Neuron (in vitro differentiated cells): ENCODE measurements around the gene PNPO.

ENCODE experiments used
- H2AFZ ChIP-seq: one replicate; pipeline ENCODE4 v1.6.1; 2013; ENCODE audit warnings: low read depth, mild to moderate bottlenecking, inconsistent platforms, low read length, moderate library complexity
- H3K27me3 ChIP-seq: one replicate; pipeline ENCODE4 v1.6.1; 2013; ENCODE audit warnings: low read length; ENCODE audit not compliant: insufficient read depth
- H3K36me3 ChIP-seq: one replicate; pipeline ENCODE4 v1.6.1; 2013; ENCODE audit warnings: low read length; ENCODE audit not compliant: insufficient read depth
- H3K4me1 ChIP-seq: one replicate; pipeline ENCODE4 v1.6.1; 2013; ENCODE audit warnings: low read length; ENCODE audit not compliant: insufficient read depth
- H3K4me3 ChIP-seq: 2 replicates; pipeline ENCODE4 v1.5.1; 2013; ENCODE audit warnings: mild to moderate bottlenecking, low read length, moderate library complexity
- H3K9me3 ChIP-seq: one replicate; pipeline ENCODE4 v1.6.1; 2013; ENCODE audit warnings: low read length

The PNPO gene

GRCh38 chr17:47941246-47942095 is at the start of gene PNPO:
TSS of gene PNPO (plus strand) at chr17:47941571. CDS start at chr17:47941676, 105 bp downstream.
- peaks cover 20% of the 10 kb centered on the region for H3K4me1 ChIP-seq

GRCh38 chr17:47894498-47895346 is 46.6 kb upstream of the PNPO start:
- Histone ChIP-seq H3K4me3 (peak overlapping the region; percentile 86), H3K36me3 (peaks cover 6% of the 10 kb centered on the region), H3K4me1 (peaks cover 21% of the 10 kb centered on the region), H2AFZ (peak overlapping the region; percentile 84), H3K27me3 (no peaks in the 10 kb centered on the region), H3K9me3 (no peaks in the 10 kb centered on the region)

More at GRCh38 chr17:47941246-47942095, at the start of gene PNPO:
- Histone ChIP-seq H3K4me3 (peak within 1 kb of the TSS; percentile 65), H2AFZ (peak within 1 kb of the TSS; percentile 85), H3K36me3 (no peaks in the 10 kb centered on the region), H3K27me3 (no peaks in the 10 kb centered on the region), H3K9me3 (no peaks in the 10 kb centered on the region)

GRCh38 chr17:47895347-47895855 is 46.0 kb upstream of the PNPO start:
- Histone ChIP-seq H3K36me3 (peaks cover 9% of the 10 kb centered on the region), H3K4me3 (peak overlapping the region; percentile 86), H3K4me1 (peaks cover 21% of the 10 kb centered on the region), H2AFZ (peak overlapping the region; percentile 84), H3K9me3 (no peaks in the 10 kb centered on the region), H3K27me3 (no peaks in the 10 kb centered on the region)

- Histone ChIP-seq H3K4me1 (peaks cover 21% of the 10 kb centered on the region), H3K27me3 (no peaks in the 10 kb centered on the region), H3K36me3 (peaks cover 9% of the 10 kb centered on the region), H2AFZ (peak within 1 kb of the TSS; percentile 84), H3K9me3 (no peaks in the 10 kb centered on the region), H3K4me3 (peak within 1 kb of the TSS; percentile 100)
Measured at GRCh38 chr17:47895856-47896671, 45.3 kb upstream of the PNPO start, which contains the start of gene SP2. TSS of gene SP2 (plus strand) at chr17:47896236. CDS start at chr17:47896287, 51 bp downstream.

- H3K9me3 ChIP-seq, result no peaks in the 10 kb centered on the region
- H3K36me3 ChIP-seq, result peaks cover 9% of the 10 kb centered on the region
- H3K27me3 ChIP-seq, result no peaks in the 10 kb centered on the region
- H2AFZ ChIP-seq, result peak overlapping the region; percentile 60
- H3K4me3 ChIP-seq, result peak overlapping the region; percentile 100
- H3K4me1 ChIP-seq, result peaks cover 26% of the 10 kb centered on the region
Measured at GRCh38 chr17:47896672-47897490, 44.5 kb upstream of the PNPO start.

- H3K4me3 ChIP-seq, result peak overlapping the region; percentile 100
- no peaks in the 10 kb centered on the region for H3K9me3 ChIP-seq
- no peak overlapping the region for H2AFZ ChIP-seq
- H3K36me3 ChIP-seq, result peaks cover 9% of the 10 kb centered on the region
- H3K27me3 ChIP-seq, result no peaks in the 10 kb centered on the region
- peaks cover 33% of the 10 kb centered on the region for H3K4me1 ChIP-seq
Measured at GRCh38 chr17:47897561-47897960, 43.8 kb upstream of the PNPO start.

GRCh38 chr17:47898241-47898640 is 43.1 kb upstream of the PNPO start:
- Histone ChIP-seq H2AFZ (no peak overlapping the region), H3K4me3 (no peak overlapping the region), H3K27me3 (no peaks in the 10 kb centered on the region)

GRCh38 chr17:47899643-47900042 is 41.7 kb upstream of the PNPO start:
- H3K27me3 ChIP-seq, result no peaks in the 10 kb centered on the region
- no peak overlapping the region for H3K4me3 ChIP-seq
- H3K4me1 ChIP-seq, result peaks cover 31% of the 10 kb centered on the region
- H3K36me3 ChIP-seq, result peaks cover 15% of the 10 kb centered on the region
- no peak overlapping the region for H2AFZ ChIP-seq
- H3K9me3 ChIP-seq, result no peaks in the 10 kb centered on the region

More at GRCh38 chr17:47898241-47898640, 43.1 kb upstream of the PNPO start:
- Histone ChIP-seq H3K9me3 (no peaks in the 10 kb centered on the region), H3K4me1 (peaks cover 33% of the 10 kb centered on the region), H3K36me3 (peaks cover 9% of the 10 kb centered on the region)

GRCh38 chr17:47901423-47901822 is 39.9 kb upstream of the PNPO start:
- peaks cover 23% of the 10 kb centered on the region for H3K36me3 ChIP-seq
- no peak overlapping the region for H3K4me3 ChIP-seq
- peaks cover 25% of the 10 kb centered on the region for H3K4me1 ChIP-seq
- no peaks in the 10 kb centered on the region for H3K27me3 ChIP-seq
- H3K9me3 ChIP-seq, result no peaks in the 10 kb centered on the region
- no peak overlapping the region for H2AFZ ChIP-seq

GRCh38 chr17:47902039-47902744 is 39.2 kb upstream of the PNPO start:
- H3K36me3 ChIP-seq, result peaks cover 23% of the 10 kb centered on the region
- no peak overlapping the region for H3K4me3 ChIP-seq
- no peaks in the 10 kb centered on the region for H3K9me3 ChIP-seq
- H3K27me3 ChIP-seq, result no peaks in the 10 kb centered on the region
- peaks cover 17% of the 10 kb centered on the region for H3K4me1 ChIP-seq
- no peak overlapping the region for H2AFZ ChIP-seq

- Histone ChIP-seq H3K27me3 (no peaks in the 10 kb centered on the region), H3K9me3 (no peaks in the 10 kb centered on the region), H3K36me3 (peaks cover 18% of the 10 kb centered on the region), H3K4me3 (no peak overlapping the region), H3K4me1 (peaks cover 12% of the 10 kb centered on the region), H2AFZ (no peak overlapping the region)
Measured at GRCh38 chr17:47905221-47905733, 36.1 kb upstream of the PNPO start.
